Activated CD4-positive, alpha-beta T cell treated with anti-CD3 and anti-CD28 coated beads, Interleukin-2, amount 10 ng/mL, durations not matched to agents 24 days and 14 days (primary cell): Measurements from ENCODE around the gene CDC42SE2. TPM values are rescaled to one million over a fixed set of nuclear protein-coding genes. Genes with fewer than 3 reads are reported as not detected.
"Not testable (repeated sequence)": the region's sequence is repeated elsewhere in the genome, so short reads cannot be mapped to it uniquely, and the experiment has no call there.

Experiments used
- DNase-seq: peaks from one replicate; pipeline ENCODE4 v3.0.0; 2022
- H3K27ac Mint-ChIP-seq: one replicate; pipeline ENCODE4 v1.8.0; 2022; ENCODE audit warnings: mild to moderate bottlenecking, mixed read lengths
- H3K27me3 Mint-ChIP-seq: one replicate; pipeline ENCODE4 v1.8.0; 2022; ENCODE audit warnings: mixed read lengths
- H3K36me3 Mint-ChIP-seq: one replicate; pipeline ENCODE4 v1.8.0; 2022; ENCODE audit warnings: low read depth, mild to moderate bottlenecking, mixed read lengths
- H3K4me1 Mint-ChIP-seq: one replicate; pipeline ENCODE4 v1.8.0; 2021; ENCODE audit warnings: mixed read lengths
- H3K4me3 Mint-ChIP-seq: one replicate; pipeline ENCODE4 v1.8.0; 2022; ENCODE audit warnings: mild to moderate bottlenecking, moderate library complexity, mixed read lengths
- H3K9me3 Mint-ChIP-seq: one replicate; pipeline ENCODE4 v1.8.0; 2021; ENCODE audit warnings: mixed read lengths
- intact Hi-C: fragments of 100-400 bp; cut with micrococcal nuclease; formaldehyde crosslinking; loops from one replicate; pipeline ENCODE4 v1.15.1; 2023
- total RNA-seq: library from RNA; stranded (reverse); gene quantifications from 2 replicates; pipeline ENCODE4 v1.2.3, GENCODE V29; 2022

CDC42SE2 gene
- total RNA-seq, 1 donor from 2014 or later = 96.2 TPM

DNA sequence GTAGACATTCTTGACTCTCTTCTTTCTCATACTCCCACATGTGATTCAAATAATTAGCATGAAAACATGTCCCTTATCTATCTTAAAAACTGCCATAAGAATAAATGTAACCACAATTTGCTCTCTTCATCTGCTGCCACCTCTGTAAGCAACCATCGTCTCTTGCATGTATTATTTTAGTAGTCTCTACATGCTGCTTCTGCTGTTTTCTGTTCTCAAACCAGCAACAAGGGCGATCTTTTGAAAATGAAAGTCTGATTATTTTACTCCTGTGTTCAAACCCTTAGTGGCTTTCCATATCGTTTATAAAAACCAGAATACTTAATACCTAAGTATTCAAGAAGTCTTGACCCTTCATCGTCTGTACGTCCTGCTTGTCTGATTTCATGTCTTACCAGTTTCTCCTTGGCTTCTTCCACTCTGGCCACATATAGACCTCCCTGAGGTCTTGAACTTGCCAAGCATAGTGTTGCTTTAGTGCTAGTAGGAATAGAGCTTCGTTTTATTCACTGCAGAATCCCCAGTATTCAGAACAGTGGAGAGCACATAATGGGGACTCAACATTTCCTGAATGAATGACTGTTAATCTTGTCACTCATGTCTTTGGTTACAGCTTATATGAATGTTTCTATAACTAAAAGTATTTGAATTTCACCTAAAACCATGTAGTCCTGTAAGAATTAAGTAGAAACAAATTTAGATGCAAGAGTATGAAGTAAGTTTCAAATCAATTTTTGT, 10.6 kb downstream of the CDC42SE2 start:
- Mint-ChIP-seq H3K27me3 (no peaks in the 10 kb centered on the region), H3K27ac (peak overlapping the region; percentile 93), H3K4me3 (peak overlapping the region; percentile 80), H3K9me3 (no peaks in the 10 kb centered on the region), H3K36me3 (peaks cover 34% of the 10 kb centered on the region), H3K4me1 (peaks cover 64% of the 10 kb centered on the region)
- peak; percentile 66 for DNase-seq
- intact Hi-C loops = loop anchor here (1.0 to 5.0 kb wide), 2 partner anchors 11 to 748 kb away; no protein-coding TSS in a partner anchor

DNA sequence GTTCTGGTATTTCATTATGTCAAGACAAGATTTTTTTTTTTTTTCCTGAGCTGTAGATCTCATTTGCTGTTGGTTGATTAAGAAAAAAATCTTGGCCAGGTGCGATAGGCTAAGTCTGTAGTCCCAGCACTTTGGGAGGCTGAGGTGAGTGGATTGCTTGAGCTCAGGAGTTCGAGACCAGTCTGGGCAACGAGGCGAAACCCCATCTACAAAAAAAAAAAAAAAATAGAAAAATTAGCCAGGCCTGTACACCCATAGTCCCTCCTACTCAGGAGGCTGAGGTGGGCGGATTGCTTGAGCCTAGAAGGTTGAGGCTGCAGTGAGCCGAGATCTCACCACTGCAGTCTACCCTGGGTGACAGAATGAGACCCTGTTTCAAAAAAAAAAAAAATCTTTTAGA, 12.2 kb downstream of the CDC42SE2 start:
- H3K4me1 Mint-ChIP-seq = peaks cover 62% of the 10 kb centered on the region
- H3K36me3 Mint-ChIP-seq = peaks cover 37% of the 10 kb centered on the region
- H3K27me3 Mint-ChIP-seq = no peaks in the 10 kb centered on the region
- intact Hi-C loops = no loop called here
- peak overlapping the region; percentile 75 for H3K27ac Mint-ChIP-seq
- DNase-seq = no peak
- peak overlapping the region; percentile 44 for H3K4me3 Mint-ChIP-seq
- no peaks in the 10 kb centered on the region for H3K9me3 Mint-ChIP-seq

DNA sequence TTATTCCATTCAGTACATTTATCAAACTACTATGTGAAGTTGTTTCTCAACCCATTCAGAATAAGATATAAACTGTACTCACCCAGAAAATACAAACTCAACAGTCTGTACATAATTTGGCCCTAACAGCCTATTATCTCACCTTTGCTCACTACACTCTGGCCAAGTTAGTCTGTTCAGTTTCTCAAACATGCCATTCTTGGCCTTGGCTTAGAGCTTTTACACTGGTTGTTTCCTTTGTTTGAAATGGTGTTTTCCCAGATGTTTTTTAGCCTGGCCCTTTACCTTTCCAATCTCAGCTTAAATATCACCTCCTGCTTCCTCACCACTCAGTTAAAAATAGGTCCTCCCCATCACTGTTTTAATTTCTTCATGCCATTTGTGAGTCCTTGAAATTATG, 13.6 kb downstream of the CDC42SE2 start:
- intact Hi-C loops = no loop called here
- Mint-ChIP-seq H3K4me3 (peak overlapping the region; percentile 39), H3K4me1 (peaks cover 63% of the 10 kb centered on the region), H3K27me3 (no peaks in the 10 kb centered on the region), H3K9me3 (no peaks in the 10 kb centered on the region), H3K27ac (peak overlapping the region; percentile 83), H3K36me3 (peaks cover 35% of the 10 kb centered on the region)
- no peak for DNase-seq

DNA sequence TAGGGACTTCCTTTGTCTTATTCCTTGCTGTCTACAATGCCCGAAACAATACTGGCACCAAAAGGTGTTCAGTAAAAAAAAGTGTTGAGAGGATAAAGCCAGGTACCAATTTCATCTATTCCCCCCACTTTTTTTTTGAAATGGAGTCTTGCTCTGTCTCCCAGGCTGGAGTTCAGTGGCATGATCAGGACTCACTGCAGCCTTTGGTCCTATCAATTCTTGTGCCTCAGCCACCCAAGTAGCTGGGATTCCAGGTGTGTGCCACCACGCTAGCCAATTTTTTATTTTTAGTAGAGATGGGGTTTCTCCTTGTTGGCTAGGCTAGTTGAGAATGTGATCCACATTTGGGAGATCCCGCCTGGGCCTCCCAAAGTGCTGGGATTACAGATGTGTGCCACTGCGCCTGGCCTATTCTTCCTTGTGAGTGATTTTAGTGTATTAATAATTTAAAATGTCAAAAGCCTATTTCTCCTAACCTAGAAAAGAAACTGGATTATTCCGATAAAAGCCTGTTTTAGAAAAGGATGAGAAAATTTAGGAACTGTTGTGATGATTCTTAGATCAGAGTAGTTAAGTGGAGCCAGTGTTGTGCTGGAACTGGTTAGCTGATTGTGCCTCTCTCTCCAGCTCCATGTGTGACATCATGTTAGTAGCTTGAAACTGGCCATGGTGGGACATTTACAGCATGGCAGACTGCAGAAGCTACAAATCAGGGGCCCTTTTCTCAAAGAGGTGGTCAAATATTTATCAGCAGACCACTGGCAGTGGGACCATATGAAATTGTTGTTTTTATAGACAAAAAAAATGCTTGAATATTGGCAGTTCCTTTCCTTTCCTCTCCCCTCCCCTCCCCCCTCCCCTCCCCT, 14.3 kb downstream of the CDC42SE2 start:
- no peak for DNase-seq
- H3K36me3 Mint-ChIP-seq = peaks cover 38% of the 10 kb centered on the region
- H3K9me3 Mint-ChIP-seq = no peaks in the 10 kb centered on the region
- H3K4me1 Mint-ChIP-seq = peaks cover 63% of the 10 kb centered on the region
- H3K4me3 Mint-ChIP-seq = peak overlapping the region; percentile 54
- intact Hi-C loops = no loop called here
- no peaks in the 10 kb centered on the region for H3K27me3 Mint-ChIP-seq
- H3K27ac Mint-ChIP-seq = peak overlapping the region; percentile 83

DNA sequence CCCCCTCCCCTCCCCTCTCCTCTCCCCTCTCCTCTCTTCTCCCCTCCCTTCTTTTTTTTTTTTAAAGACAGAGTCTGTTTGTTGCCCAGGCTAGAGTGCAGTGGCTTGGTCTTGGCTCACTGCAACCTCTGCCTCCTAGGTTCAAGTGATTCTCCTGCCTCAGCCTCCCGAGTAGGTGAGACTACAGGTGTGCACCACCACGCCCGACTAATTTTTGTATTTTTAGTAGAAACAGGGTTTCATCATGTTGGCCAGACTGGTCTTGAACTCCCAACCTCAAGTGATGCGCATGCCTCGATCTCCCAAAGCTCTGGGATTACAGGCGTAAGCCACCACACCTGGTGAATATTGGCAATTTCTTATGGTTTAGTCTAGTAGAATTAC, 14.9 kb downstream of the CDC42SE2 start:
- H3K9me3 Mint-ChIP-seq, DNase-seq, intact Hi-C loops, H3K27me3 Mint-ChIP-seq: not testable (repeated sequence)
- Mint-ChIP-seq H3K4me3 (peak overlapping the region; percentile 20), H3K4me1 (peaks cover 69% of the 10 kb centered on the region), H3K27ac (peak overlapping the region; percentile 91), H3K36me3 (peaks cover 43% of the 10 kb centered on the region)

DNA sequence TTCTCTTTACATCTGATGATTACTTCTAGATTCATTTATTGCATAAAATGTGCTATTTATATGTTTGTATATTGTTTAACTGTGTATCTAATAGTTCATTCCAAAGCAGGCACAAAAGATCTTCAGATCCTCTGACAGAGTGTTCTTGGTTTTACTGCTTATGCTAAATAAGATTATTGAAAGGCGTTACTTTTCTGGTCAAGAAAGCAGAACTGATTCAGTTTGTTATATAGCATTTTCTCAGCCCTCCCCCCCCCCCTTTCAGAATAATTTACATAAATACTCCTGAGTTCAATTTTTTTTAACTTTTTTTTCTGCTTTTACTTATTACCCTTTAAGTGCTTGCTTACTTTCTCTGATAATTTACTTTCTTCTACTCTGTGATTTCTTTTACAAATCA, 15.4 kb downstream of the CDC42SE2 start:
- DNase-seq = no peak

DNA sequence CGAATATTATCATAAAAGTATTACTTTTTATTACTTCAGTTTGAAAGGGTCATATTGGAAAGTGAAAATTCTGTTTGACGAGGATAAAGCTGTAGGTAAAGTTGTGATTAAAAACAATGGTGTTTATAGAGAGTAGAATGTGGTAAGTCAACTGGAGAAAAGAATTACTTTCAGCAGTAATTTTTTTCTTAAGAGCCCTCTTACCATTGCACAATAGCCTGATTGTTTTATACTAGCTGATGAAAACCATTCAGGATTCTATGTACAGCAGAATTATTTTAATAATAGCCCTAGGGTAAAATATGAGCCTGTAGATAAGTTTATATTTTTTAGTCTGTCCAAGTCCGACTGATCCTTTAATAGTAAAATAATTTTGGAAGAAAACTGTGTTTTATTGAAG, 16.6 kb downstream of the CDC42SE2 start:
- no peaks in the 10 kb centered on the region for H3K27me3 Mint-ChIP-seq
- H3K27ac Mint-ChIP-seq = peak overlapping the region; percentile 91
- no peaks in the 10 kb centered on the region for H3K9me3 Mint-ChIP-seq
- peaks cover 70% of the 10 kb centered on the region for H3K4me1 Mint-ChIP-seq
- intact Hi-C loops = loop anchor here (10.0 kb wide), 1 partner anchor 254 kb away; no protein-coding TSS in a partner anchor
- H3K4me3 Mint-ChIP-seq = peak overlapping the region; percentile 87
- H3K36me3 Mint-ChIP-seq = peaks cover 44% of the 10 kb centered on the region
- DNase-seq = no peak

More for the DNA sequence above, 15.4 kb downstream of the CDC42SE2 start:
- H3K27ac Mint-ChIP-seq = peak overlapping the region; percentile 91
- intact Hi-C loops = no loop called here
- H3K4me3 Mint-ChIP-seq = peak overlapping the region; percentile 87
- peaks cover 43% of the 10 kb centered on the region for H3K36me3 Mint-ChIP-seq
- no peaks in the 10 kb centered on the region for H3K9me3 Mint-ChIP-seq
- no peaks in the 10 kb centered on the region for H3K27me3 Mint-ChIP-seq
- H3K4me1 Mint-ChIP-seq = peaks cover 68% of the 10 kb centered on the region

DNA sequence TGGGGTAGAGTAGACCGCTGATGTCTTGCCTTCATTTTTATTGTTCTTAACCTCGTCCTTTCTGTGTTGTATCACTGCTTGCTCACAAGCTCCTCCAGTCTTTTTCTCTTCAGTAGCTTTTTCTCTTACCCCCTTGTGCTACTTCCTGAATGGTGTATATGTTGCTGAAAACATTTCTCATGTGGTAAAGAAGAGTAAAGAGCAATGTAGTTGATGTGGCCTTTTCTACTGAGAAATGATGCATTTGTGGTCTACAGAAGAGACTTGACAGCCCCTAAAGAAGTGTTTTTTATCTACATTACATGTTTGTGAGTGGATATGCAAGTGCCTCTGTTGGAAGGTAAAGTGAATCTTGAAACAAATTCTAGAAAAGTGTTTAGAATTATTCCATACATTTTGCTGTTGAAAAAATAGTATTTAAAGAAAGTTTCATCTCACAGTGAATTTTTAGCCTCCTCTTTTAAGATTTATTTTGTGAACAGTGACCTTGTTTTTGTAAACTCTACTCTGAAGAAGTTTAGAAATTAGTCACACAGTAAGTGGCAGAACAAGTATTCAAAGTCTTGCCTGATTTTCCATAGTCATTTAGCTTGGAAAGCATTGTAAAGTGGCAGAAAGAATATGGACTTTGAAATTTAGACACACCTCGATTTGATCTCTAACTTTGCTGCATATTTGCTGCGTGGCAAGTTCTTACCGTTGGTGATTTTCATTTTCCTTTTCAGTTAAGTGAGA, 17.4 kb downstream of the CDC42SE2 start:
- Mint-ChIP-seq H3K27me3 (no peaks in the 10 kb centered on the region), H3K9me3 (no peaks in the 10 kb centered on the region), H3K36me3 (peaks cover 46% of the 10 kb centered on the region), H3K27ac (peak overlapping the region; percentile 91), H3K4me3 (peak overlapping the region; percentile 87), H3K4me1 (peaks cover 71% of the 10 kb centered on the region)
- DNase-seq = peak; percentile 85
- intact Hi-C loops = loop anchor here (1.0 to 10.0 kb wide), 7 partner anchors 8 to 254 kb away; no protein-coding TSS in a partner anchor

DNA sequence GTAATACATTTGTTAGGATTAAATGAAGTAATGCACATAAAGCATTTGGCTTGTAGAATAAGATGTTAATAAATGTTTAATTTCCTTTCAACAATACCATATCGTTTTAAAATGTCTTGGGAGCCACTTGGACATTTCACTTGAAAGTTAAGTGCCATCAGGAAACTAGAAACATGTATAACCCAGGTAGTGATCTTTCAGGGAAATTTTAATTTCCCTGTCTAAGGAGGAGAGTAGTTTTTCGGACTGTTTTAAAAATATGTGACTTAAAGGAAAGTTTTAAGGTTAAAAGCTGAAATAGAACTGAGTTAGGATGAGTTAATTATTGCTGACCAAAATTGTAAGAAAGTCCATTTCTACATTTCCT, 18.0 kb downstream of the CDC42SE2 start:
- intact Hi-C loops = loop anchor here (1.0 to 10.0 kb wide), 7 partner anchors 7 to 253 kb away; no protein-coding TSS in a partner anchor
- H3K4me1 Mint-ChIP-seq = peaks cover 74% of the 10 kb centered on the region
- H3K9me3 Mint-ChIP-seq = no peaks in the 10 kb centered on the region
- peak overlapping the region; percentile 87 for H3K4me3 Mint-ChIP-seq
- peaks cover 49% of the 10 kb centered on the region for H3K36me3 Mint-ChIP-seq
- no peaks in the 10 kb centered on the region for H3K27me3 Mint-ChIP-seq
- H3K27ac Mint-ChIP-seq = peak overlapping the region; percentile 91
- no peak for DNase-seq

DNA sequence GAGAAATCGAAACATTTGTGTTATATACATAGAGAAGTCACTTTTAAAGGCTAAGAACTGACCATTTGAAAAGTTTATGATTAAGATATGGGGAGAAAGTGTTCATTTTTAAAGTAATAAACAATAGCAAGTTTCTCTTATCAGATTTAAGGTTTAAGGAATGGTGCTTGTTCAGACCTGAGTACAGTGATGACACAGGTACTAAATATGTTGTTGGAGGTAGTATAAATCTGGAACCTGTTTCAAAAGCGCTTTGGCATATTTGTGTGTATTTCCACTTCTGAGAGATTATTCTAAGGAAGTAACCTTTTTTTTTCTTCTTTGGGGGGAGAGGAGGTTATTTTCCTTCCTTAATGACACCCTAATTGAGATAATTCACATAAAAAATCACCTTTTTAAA, 18.4 kb downstream of the CDC42SE2 start:
- H3K9me3 Mint-ChIP-seq = no peaks in the 10 kb centered on the region
- intact Hi-C loops = loop anchor here (10.0 kb wide), 1 partner anchor 253 kb away; no protein-coding TSS in a partner anchor
- peak; percentile 32 for DNase-seq
- peaks cover 71% of the 10 kb centered on the region for H3K4me1 Mint-ChIP-seq
- peaks cover 49% of the 10 kb centered on the region for H3K36me3 Mint-ChIP-seq
- peak overlapping the region; percentile 87 for H3K4me3 Mint-ChIP-seq
- peak overlapping the region; percentile 91 for H3K27ac Mint-ChIP-seq
- no peaks in the 10 kb centered on the region for H3K27me3 Mint-ChIP-seq

DNA sequence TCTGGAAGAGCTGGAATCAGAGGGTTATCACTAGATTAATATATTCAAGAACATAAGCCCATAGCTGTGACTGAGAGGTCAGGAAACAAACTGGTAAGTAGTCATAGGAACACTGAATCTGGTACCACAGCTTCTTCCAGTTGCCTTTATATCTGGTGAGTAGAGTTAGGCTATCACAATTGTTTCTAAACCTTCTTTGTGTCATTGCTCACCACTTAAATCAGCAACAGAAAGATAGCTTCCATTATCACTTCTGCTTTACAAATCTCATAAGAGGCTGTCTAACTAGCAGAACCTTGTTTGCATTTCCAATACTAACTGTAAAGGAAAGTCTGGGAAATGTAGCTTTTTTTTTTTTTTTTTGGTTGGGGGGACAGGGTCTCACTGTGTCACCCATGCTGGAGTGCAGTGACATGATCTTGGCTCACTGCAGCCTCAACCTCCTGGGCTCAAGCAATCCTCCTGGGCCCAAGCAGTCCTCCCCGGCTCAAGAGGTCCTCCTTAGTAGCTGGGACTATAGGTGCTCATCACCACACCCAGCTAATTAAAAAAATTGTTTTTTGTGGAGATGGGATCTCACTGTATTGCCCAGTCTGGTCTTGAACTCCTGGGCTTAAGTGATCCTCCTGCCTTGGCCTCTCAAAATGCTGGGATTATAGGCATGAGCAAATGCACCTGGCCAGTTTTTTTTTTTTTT, 22.0 kb downstream of the CDC42SE2 start:
- peaks cover 70% of the 10 kb centered on the region for H3K4me1 Mint-ChIP-seq
- H3K4me3 Mint-ChIP-seq = peak overlapping the region; percentile 52
- no peaks in the 10 kb centered on the region for H3K27me3 Mint-ChIP-seq
- no peaks in the 10 kb centered on the region for H3K9me3 Mint-ChIP-seq
- H3K36me3 Mint-ChIP-seq = peaks cover 45% of the 10 kb centered on the region
- no peak for DNase-seq
- intact Hi-C loops = loop anchor here (1.0 to 10.0 kb wide), 4 partner anchors 10 to 249 kb away; no protein-coding TSS in a partner anchor
- H3K27ac Mint-ChIP-seq = peak overlapping the region; percentile 88

DNA sequence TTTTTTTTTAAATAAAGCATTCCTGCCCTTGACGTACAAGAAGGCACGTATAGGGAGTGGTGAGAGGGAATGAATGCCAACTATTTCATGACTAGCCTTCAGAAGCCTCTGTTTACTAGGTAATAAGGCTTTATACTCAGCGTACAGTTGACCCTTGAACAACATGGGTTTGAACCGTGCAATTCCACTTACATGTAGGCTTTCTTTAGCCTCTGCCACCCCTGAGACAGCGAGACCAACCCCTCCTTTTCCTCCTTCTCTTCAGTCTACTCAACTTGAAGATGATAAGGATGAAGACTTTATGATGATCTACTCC, 22.5 kb downstream of the CDC42SE2 start:
- Mint-ChIP-seq H3K4me1 (peaks cover 65% of the 10 kb centered on the region), H3K9me3 (no peaks in the 10 kb centered on the region), H3K27me3 (no peaks in the 10 kb centered on the region), H3K36me3 (peaks cover 42% of the 10 kb centered on the region), H3K4me3 (no peak overlapping the region), H3K27ac (peak overlapping the region; percentile 47)
- intact Hi-C loops = loop anchor here (5.0 to 10.0 kb wide), 2 partner anchors 34 to 248 kb away; no protein-coding TSS in a partner anchor
- DNase-seq = no peak

DNA sequence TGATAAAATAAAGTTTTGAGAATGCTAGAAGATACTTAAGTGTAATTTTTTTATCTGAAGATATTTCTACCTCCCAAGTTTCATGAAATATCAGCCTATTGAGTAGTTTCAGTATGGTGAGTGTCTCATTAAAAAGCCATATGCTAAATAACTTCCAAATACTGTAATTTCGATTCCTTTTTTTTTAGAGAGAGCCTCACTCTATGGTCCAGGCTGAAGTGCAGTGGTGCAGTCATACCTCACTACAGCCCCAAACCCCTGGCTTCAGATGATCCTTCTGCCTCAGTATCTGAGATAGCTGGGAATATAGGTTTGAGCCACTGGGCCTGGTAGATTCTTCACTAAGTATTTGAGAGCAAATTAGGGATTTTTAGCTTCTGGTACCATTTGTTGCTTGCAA, 24.5 kb downstream of the CDC42SE2 start:
- no peaks in the 10 kb centered on the region for H3K9me3 Mint-ChIP-seq
- intact Hi-C loops = loop anchor here (2.0 to 10.0 kb wide), 5 partner anchors 24 to 246 kb away; partner anchors contain the start of gene CDC42SE2
- peaks cover 54% of the 10 kb centered on the region for H3K4me1 Mint-ChIP-seq
- H3K4me3 Mint-ChIP-seq = peak overlapping the region; percentile 81
- peaks cover 36% of the 10 kb centered on the region for H3K36me3 Mint-ChIP-seq
- no peaks in the 10 kb centered on the region for H3K27me3 Mint-ChIP-seq
- no peak for DNase-seq
- H3K27ac Mint-ChIP-seq = peak overlapping the region; percentile 96
